ENCODE measurements around the gene RHBDD3.

GRCh38 chr22:29275819-29276565 is 8.2 kb upstream of the RHBDD3 start:
- TF ChIP-seq ZNF561 (tag by site-specific recombination; IDR thresholded peaks at IDR 0.05; ENCODE audit: borderline replicate concordance) (no peak), ZNF623 (tag by site-specific recombination; IDR thresholded peaks at IDR 0.05) (no peak), ZNF777 (tag by site-specific recombination; IDR thresholded peaks at IDR 0.05; ENCODE audit: borderline replicate concordance) (no peak), YY1 (tag by site-specific recombination; IDR thresholded peaks at IDR 0.05) (no peak), ZNF354C (tag by site-specific recombination; IDR thresholded peaks at IDR 0.05; ENCODE audit: borderline replicate concordance, low read depth) (no peak), ZNF19 (tag by site-specific recombination; IDR thresholded peaks at IDR 0.05; ENCODE audit: low read depth) (no peak), ZNF610 (tag by site-specific recombination; IDR thresholded peaks at IDR 0.05; ENCODE audit: borderline replicate concordance) (no peak), ZBTB20 (tag by site-specific recombination; IDR thresholded peaks at IDR 0.05) (no peak), TCF7L2 (IDR thresholded peaks at IDR 0.05; ENCODE audit: borderline replicate concordance, low read depth, low read length) (no peak)
- TF ChIP-seq, protein P1, sequence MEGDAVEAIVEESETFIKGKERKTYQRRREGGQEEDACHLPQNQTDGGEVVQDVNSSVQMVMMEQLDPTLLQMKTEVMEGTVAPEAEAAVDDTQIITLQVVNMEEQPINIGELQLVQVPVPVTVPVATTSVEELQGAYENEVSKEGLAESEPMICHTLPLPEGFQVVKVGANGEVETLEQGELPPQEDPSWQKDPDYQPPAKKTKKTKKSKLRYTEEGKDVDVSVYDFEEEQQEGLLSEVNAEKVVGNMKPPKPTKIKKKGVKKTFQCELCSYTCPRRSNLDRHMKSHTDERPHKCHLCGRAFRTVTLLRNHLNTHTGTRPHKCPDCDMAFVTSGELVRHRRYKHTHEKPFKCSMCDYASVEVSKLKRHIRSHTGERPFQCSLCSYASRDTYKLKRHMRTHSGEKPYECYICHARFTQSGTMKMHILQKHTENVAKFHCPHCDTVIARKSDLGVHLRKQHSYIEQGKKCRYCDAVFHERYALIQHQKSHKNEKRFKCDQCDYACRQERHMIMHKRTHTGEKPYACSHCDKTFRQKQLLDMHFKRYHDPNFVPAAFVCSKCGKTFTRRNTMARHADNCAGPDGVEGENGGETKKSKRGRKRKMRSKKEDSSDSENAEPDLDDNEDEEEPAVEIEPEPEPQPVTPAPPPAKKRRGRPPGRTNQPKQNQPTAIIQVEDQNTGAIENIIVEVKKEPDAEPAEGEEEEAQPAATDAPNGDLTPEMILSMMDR (tag by site-specific recombination; IDR thresholded peaks at IDR 0.05) = no peak

All from HEK293 (cell line).